GM21786 (cell line): ENCODE data around the gene OR4D1.

ENCODE experiments used
- ATAC-seq: cut with Tn5 transposase; IDR thresholded peaks from one replicate; pipeline ENCODE4 v1.9.1; 2021; ENCODE audit not compliant: unreplicated experiment

Gene OR4D1

GRCh38 chr17:58191241-58191896, 43.2 kb downstream of the OR4D1 start:
- no peak for ATAC-seq

- ATAC-seq: no peak
These were observed 44.4 kb downstream of the OR4D1 start, which contains the start of gene EPX for GRCh38 chr17:58192612-58193011. Gene EPX (plus strand): TSS chr17:58192726. CDS start chr17:58192847, 121 bp downstream.

- no peak for ATAC-seq
These were observed 45.6 kb downstream of the OR4D1 start for GRCh38 chr17:58193641-58194255.

GRCh38 chr17:58195518-58196123, 47.4 kb downstream of the OR4D1 start:
- ATAC-seq: no peak

- no peak for ATAC-seq
These were observed 48.4 kb downstream of the OR4D1 start for GRCh38 chr17:58196610-58197009.

GRCh38 chr17:58200024-58200633, 51.9 kb downstream of the OR4D1 start:
- no peak for ATAC-seq

- no peak for ATAC-seq
These were observed 54.7 kb downstream of the OR4D1 start for GRCh38 chr17:58202859-58203258.

- ATAC-seq: no peak
These were observed 56.6 kb downstream of the OR4D1 start for GRCh38 chr17:58204796-58205195.

GRCh38 chr17:58205936-58206335, 57.8 kb downstream of the OR4D1 start:
- ATAC-seq: no peak

- no peak for ATAC-seq
These were observed 59.3 kb downstream of the OR4D1 start for GRCh38 chr17:58207451-58207850.

GRCh38 chr17:58208344-58208743, 60.2 kb downstream of the OR4D1 start:
- ATAC-seq: no peak
